ENCODE measurements around the gene CD320.
A peak's percentile ranks its signal among the peaks of the same experiment; 100 is the strongest.
"Not testable (repeated sequence)": the region's sequence is repeated elsewhere in the genome, so short reads cannot be mapped to it uniquely, and the experiment has no call there.

CD320 gene

DNA sequence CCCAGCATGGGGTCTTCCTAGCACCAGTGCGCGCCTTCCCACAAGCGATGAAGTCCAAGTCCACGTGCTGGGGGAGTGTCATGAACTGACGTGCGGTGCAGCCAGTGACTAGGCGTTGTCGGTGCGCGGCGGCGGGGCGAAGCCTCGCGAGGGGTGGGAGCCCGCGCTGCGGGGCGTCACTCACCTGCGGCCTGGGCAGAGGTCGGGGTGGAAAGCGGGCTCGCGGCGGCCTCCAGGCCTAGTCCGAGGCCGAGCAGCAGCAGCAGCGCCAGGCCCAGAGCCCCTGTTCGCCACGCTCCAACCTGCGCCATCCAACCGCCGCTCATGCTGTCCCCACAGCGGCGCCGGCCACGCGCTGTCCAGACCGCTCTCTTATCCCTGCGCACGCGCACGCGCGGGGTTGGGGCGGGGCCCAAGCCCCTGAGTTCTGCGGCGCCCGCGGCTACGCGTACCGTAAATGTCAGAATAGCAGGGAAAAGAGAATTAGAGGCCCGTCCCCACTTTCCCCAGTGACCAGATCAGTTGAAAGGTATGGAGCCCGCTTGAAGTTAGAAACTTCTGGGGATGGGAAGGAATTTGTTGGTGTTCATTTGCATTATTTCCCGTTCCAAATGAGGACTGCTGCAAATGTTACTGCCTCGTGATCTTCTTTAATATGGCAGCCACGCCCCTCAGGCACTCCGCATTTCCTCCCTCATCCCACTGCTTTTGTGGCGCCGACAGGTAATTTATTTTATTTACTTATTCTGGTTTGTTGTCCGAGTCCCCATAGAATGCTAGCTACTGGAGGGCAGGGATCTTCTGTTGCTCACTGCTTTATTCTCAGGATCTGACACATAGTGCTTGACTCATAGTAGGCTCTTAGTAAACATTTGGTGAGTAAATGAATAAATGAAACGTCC, at the start of gene CD320:
Gene CD320 (minus strand): TSS at position 394 of the 902 bp plus-strand sequence. CDS start 68 bp downstream, at position 326.
- peak; percentile 81 for DNase-seq (ENCODE audit: low read depth, low spot score)

DNA sequence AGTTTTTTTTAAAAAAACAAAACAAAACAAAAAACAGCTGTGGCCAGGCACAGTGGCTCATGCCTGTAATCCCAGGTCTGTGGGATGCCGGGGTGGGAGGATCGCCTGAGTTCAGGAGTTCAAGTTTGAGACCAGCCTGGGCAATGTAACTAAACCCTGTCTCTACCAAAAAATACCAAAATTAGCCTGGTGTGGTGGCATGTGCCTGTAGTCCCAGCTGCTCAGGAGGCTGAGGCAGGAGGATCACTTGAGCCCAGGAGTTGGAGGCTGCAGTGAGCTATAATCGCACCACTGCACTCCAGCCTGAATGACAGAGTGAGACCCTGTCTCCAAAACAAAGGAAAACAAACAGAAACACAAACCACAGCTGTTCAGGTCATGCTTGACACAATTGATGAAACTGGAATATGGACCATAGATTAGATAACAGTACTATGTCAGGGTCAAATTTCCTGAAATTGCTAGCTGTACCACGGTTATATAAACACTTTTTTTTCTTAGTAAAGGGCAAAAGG, 48.9 kb upstream of the CD320 start:
- no peak for DNase-seq (ENCODE audit: low read depth, low spot score)

DNA sequence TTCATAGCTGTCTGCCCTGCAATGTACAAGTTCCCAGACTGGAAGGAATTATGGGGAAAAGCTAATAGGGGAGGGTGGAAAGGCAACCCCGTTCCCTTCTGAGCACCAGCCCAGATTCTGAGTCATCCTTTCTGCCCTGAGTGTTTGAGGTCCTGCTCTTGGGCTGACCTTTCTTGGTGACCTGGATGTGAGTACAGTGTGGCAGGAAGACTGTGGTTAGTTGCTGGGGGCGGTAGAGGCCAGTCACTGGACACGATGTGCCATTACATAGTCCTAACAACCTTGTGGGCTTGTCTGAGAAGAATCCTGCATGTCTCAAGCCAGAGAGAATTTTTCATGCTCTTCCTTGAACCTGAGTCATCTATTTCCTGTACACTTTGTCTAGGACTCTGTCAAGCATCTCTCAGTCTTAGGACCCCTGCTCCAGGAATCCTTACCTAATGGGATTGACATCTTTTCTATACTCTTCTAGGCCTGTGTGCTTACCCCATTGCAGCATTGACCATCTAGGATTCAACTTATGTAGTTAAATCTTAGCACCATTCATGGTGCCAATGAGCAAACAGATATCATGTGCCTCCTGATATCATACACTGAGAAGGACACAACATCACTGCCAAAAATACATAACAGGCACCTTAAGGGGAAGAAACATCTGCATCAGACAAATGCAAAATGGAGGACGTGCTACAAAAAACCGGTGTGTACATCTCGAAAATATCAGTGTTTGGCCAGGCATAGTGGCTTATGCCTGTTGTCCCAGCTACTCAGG, 47.7 kb upstream of the CD320 start:
- no peak for DNase-seq (ENCODE audit: low read depth, low spot score)

DNA sequence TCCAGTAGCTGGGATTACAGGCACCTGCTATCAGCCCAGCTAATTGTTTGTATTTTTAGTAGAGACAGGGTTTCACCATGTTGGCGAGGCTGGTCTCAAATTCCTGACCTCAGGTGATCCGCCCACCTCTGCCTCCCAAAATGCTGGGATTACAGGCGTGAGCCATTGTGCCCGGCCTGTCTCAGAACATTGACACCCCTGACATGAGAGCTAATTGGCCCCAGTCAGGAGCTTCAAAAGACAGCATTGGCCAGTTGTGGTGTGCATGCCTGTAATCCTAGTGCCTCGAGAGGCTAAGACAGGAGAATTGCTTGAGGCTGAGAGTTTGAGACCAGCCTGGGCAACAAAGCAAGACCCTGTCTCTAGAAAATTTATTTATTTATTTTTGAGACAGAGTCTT, 44.7 kb upstream of the CD320 start:
- DNase-seq (ENCODE audit: low read depth, low spot score) = not testable (repeated sequence)

DNA sequence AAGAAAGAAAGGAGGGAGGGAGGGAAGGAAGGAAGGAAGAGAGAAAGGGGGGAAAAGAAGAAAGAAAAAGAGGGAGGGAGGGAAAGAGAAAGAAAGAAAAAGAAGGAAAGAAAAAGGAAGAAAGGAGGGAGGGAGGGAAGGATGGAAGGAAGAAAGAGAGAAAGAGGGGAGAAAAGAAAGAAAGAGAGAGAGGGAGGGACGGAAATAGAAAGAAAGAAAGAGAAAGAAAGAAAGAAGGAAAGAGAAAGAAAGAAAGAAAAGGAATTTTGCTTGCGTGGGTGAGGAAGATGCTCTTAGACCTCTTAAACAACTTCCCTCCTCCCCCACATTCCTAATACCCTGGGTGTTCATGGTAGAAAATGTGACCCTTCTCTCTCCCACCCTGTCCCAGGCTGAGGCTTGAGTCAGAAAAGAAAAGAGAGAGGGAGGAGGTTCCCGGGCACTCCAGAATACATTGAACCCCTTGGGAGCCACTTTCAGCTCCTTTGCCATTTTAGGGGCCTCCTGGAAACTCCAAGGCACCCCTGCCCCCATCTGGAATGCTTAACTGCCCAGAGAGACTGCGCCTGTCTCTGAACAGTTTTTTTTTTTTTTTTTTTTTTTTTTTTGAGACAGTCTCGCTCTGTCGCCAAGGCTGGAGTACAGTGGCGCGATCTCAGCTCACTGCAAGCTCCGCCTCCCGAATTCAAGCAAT, 44.1 kb upstream of the CD320 start:
- no peak for DNase-seq (ENCODE audit: low read depth, low spot score)

DNA sequence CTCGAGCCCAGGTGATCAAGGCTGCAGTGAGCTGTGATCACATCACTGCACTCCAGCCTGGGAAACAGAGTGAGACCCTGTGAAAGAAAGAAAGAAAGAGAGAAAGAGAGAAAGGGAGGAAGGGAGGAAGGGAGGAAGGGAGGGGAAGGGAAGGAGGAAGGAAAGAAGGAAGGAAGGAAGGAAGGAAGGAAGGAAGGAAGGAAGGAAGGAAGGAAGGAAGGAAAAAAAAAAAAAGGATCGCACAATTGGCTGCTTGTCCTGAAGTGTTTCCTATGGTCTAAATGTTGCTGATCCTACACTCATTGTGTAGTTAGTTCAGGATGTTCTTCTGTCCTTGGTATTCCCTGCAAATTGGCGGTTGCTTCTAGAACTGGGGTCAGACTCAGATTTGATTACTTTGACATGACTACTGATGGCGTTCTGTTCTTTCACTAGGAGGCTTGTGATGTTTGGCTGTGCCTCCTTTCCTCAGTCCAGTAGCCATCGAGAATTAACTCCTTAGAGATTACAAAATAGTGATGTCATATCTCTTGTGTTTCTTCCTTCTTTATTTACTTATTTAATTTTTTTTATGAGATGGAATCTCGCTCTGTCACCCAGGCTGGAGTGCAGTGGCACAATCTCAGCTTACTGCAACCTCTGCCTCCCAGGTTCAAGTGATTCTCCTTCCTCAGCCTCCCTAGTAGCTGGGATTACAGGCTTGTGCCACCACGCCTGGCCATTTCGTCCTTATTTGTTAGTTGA, 41.6 kb upstream of the CD320 start:
- not testable (repeated sequence) for DNase-seq (ENCODE audit: low read depth, low spot score)

DNA sequence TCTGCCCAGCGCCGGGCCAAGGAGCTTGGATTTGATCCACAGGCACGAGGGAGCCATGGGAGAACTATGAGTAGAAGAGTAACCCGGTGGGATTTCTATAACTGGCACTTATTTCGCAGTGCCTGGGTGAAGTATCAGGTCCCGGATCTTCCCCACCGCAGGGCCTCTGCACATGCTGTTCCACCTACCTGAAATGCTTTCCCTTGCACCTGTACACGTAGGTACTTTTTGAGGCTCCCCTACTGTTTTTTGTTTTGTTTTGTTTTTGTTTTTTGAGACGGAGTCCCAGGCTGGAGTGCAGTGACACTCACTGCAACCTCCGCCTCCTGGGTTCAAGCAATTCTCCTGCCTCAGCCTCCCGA, 35.3 kb upstream of the CD320 start:
- DNase-seq (ENCODE audit: low read depth, low spot score) = no peak

DNA sequence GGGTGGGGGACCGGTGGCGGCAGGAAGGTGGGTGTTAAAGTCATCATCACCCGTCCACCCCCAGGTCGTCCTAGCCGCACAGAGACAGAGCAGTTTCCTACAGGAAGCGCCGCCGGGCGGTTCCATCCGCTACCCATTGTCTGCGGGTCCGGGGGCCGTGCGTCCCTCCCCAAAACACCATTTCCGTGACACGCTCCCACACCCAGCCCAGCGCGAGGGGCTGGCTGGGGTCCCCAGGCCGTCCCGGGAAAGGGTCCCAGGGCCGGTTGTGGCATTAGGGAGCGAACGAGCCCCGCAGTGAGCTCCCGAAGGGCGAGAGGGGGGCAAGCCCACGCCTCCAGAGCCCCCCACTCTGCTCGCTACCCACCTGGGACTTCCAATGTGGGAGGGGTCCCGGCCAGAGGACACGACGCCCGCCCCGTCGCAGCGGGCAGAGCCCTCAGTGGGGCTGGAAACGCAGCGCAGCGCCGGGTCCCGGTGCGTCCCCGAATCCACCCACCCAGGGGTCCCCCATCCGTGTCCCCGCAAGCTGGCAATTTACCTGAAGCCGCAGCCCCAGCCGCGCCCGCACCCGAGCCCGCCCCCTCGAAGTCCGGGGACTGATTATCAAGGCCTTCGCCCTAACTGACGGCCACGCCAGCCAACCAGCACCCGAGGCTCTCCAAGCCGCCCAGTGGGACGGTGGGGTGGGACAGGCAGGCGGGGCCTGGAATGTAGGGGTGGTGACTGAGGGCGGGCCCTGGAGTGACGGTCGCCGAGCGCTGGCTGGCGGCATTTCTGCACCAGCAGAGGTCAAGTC, 34.7 kb upstream of the CD320 start, which contains the start of gene KANK3:
Gene KANK3 (minus strand): TSS at position 579 of the 799 bp plus-strand sequence. CDS start 5,434 bp downstream, outside the sequence.
- peak; percentile 85 for DNase-seq (ENCODE audit: low read depth, low spot score)

DNA sequence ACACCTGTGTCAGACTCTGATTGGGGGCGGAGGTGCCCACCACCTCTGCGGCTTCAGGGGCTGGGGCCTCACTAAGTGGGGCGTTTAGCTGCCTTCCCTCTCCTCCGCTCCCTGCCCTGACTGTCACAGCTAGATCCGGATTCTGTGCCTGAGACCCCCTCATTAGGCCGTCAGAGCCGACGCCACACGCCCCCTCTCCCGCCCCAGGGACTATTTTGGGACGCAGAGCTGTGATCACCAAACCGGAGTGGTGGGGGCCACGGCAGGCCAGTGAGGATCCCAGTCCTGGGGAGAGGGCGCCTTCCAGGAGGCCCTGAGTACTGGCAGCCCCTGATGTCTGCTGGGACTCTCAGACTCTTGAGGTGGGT, 34.1 kb upstream of the CD320 start:
- no peak for DNase-seq (ENCODE audit: low read depth, low spot score)

DNA sequence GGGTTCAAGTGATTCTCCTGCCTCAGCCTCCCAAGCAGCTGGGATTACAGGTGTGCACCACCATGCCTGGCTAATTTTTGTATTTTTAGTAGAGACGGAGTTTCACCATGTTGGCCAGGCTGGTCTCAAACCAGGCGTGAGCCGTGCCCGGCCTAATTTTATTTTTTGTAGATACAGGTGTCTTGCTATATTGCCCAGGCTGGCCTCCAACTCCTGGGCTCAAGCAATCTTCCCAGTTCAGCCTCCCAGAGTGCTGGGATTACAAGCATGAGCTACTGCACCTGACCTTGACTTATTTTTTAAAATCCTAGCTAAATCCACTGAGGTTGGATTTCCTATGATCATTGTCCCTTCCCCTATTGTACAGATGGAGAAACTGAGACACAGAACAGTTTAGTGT, 33.3 kb upstream of the CD320 start:
- not testable (repeated sequence) for DNase-seq (ENCODE audit: low read depth, low spot score)

DNA sequence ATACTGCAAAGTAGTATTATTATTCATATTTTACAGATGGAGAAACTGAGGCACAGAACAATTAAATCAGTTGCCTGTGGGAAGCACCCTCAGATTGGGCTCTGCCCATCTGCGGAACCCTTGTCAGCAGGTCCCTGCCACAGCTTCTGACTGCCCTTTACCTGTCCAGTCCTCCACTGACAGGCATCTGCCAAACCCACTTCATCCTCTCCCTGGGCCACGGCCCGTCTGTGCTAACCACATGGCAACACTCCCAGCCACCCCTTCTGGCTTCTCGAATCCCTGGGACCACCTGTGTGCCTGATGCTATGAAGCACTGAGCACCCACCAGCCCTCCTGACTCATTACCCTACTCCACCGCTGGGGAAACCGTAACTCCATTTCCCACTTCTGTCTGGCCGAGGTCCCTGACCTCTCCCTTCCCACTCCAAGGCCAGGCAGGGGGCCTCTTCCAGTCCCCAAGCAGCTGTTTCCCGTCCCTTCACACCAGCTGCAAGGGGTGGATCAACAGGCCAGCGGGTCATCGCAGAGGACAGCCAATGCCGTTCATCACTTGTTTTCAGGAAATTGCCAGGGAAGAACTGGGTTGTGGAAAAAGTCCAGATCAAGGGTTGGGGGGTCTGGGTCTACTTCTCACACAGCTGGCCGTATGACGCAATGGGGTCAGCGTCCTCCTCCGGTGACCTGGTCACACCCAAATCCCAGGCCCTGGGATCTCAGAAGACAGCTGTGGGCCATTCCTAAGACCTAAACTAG, 32.4 kb upstream of the CD320 start:
- DNase-seq (ENCODE audit: low read depth, low spot score) = no peak

DNA sequence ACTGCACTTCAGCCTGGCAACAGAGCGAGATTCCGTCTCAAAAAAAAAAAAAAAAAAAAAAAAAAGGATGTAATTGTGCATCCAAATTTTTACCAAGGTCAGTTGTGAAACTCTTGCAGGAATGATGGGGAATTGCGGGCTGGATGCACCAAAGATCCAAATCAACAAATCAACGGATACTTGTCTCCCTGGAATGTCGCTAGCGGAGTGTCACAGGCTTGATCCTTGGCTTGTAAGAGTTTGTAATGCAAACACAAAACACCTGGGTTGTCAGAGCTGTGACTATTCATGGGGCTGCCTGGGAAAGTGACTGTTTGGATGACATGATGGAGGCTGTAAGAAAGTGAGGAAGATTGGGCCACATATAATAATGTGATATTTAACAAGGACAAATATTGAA, 30.7 kb upstream of the CD320 start:
- DNase-seq (ENCODE audit: low read depth, low spot score) = no peak

DNA sequence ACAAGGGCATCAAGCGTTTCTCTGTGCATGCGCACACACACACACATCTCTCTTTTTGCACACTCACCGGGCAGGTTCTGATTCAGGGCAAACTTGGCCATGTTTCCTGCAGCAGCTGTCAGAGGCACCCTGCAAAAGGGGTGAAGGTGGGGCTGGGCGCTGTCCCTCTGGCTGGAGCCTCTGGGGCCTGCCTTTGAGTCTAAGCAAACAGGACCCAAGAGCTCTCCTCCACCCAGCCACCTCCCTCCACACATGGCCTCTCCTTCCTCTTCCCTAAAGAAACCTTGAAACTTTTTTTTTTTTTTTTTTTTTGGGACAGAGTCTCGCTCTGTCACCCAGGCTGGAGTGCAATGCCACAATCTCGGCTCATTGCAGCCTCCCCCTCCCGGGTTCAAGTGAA, 29.6 kb upstream of the CD320 start:
- DNase-seq (ENCODE audit: low read depth, low spot score) = no peak

DNA sequence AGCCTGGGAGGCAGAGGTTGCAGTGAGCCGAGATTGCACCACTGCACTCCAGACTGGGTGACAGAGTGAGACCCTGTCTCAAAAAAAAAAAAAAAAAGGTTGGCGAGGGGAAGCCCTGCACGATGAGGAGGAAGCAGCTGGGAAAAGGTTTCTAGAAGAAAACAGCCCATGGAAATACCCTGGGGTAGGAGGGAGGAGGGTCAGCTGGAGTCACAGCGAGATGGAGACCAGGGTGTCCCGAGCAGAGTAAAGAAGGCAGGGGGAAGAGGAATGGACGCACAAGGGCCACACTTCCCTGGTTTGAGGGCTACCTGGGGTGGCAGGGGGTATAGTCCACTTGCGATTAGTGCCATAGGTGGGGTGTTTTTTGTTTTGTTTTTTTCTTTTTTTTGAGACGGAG, 28.5 kb upstream of the CD320 start:
- DNase-seq (ENCODE audit: low read depth, low spot score) = no peak

DNA sequence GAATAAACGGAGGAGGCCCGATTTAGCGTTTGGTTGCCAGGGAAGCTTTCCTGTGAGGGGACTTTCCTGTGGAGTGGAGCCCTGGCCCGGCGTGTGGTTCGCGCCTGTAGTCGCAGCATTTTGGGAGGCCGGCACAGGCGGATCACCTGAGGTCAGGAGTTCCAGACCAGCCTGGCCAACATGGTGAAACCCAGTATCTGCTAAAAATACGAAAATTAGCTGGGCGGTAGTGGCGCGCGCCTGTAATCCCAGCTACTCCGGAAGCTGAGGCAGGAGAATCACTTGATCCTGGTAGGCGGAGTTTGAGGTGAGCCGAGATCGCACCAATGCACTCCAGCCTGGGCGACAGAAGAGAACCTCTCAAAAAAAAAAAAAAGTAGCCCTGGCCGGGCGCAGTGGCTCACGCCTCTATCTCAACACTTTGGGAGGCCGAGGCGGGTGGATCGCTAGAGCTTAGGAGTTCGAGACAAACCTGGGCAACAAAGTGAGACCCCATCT, 28.0 kb upstream of the CD320 start:
- no peak for DNase-seq (ENCODE audit: low read depth, low spot score)

DNA sequence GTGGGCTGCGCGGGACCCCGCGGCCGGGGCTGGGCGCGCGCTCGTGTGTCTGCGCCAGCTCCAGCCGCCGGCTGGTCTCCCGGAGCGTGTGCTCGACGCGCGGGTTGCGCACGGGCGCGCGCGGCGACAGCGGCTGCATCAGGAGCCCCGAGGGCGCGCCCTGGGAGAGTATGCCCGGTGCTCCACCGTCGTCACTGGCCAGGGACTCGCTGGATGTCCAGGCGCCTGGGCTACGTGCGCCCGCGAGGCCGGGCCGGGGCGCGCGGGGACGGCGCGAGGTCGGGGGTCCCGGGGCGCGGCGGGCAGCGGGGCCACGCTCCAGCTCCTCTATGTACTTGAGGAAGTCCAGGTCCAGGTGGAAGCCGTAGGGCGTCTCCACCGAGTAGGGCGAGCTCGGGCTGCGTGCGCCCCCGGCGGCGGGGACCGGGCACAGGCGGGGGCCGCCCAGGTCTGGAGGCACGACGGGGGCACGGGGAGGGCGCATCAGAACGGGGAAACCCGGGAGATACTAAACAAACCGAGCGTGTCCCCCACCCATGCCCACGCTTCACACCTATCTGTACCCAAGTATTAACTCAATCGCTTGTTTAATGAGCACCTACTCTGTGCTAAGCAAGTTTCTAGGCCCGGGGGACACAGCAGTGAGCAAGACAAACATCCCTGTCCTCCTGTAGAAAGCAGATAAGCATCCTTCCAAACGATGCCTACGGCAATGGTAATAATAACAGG, 27.3 kb upstream of the CD320 start:
- no peak for DNase-seq (ENCODE audit: low read depth, low spot score)

DNA sequence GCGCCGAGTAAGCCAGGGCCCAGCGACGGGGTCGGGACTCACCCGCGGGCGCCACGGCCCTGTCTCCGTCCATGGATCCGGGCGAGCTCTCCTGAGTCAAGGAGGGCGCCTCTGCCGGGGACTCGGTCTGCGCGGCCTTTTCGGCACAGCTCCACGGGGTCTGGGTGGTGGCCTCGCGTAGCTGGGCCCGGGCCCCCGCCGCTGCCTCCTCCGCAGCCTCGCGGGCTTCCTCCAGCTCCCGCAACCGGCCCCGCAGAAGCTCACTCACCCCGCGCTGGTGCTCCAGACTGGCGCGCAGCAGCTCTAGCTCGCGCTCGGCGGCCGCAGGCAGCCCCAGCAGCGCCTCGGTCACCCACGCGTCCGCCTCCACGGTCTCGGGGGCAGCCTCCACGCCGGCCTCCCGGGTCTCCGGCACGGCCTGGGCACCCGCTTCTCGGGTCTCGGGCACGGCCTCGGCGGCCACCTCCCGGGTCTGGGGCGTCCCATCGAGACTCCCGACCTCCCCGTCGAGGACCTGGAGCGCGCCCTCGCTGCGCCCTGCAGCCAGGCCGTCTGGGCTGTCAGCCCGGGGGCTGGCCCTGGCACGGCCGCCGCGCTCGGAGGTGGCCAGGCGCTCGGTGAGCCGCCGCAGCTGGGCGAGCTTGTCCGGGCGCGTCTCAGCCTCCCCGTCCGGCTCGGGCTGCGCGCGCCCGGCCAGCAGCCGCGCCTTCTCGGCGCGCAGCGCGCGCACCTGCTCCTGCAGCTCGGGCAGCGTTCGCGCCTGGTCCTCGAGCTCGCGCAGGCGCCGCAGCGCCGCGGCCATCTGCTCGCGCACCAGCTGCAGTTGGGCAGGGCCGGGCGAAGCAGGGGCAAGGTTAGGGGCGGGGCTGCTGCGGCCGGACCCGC, 26.5 kb upstream of the CD320 start:
- no peak for DNase-seq (ENCODE audit: low read depth, low spot score)

Data from activated naive CD8-positive, alpha-beta T cell treated with anti-CD3 and anti-CD28 coated beads, Interleukin-2, amount 50 U/mL, for 16 hours (primary cell).